Neuron (in vitro differentiated cells): ENCODE results near the gene CDH13.

Source experiments
- H2AFZ ChIP-seq: one replicate; pipeline ENCODE4 v1.6.1; 2013; ENCODE audit warnings: low read depth, mild to moderate bottlenecking, inconsistent platforms, low read length, moderate library complexity
- H3K27me3 ChIP-seq: one replicate; pipeline ENCODE4 v1.6.1; 2013; ENCODE audit warnings: low read length; ENCODE audit not compliant: insufficient read depth
- H3K36me3 ChIP-seq: one replicate; pipeline ENCODE4 v1.6.1; 2013; ENCODE audit warnings: low read length; ENCODE audit not compliant: insufficient read depth
- H3K4me1 ChIP-seq: one replicate; pipeline ENCODE4 v1.6.1; 2013; ENCODE audit warnings: low read length; ENCODE audit not compliant: insufficient read depth
- H3K4me3 ChIP-seq: 2 replicates; pipeline ENCODE4 v1.5.1; 2013; ENCODE audit warnings: mild to moderate bottlenecking, low read length, moderate library complexity
- H3K9me3 ChIP-seq: one replicate; pipeline ENCODE4 v1.6.1; 2013; ENCODE audit warnings: low read length

Gene CDH13

GRCh38 chr16:82848013-82848412 lies 221.2 kb downstream of the CDH13 start:
- Histone ChIP-seq H3K36me3 (no peaks in the 10 kb centered on the region), H3K4me1 (no peaks in the 10 kb centered on the region), H3K9me3 (no peaks in the 10 kb centered on the region), H2AFZ (no peak overlapping the region), H3K4me3 (no peak overlapping the region), H3K27me3 (no peaks in the 10 kb centered on the region)

- no peaks in the 10 kb centered on the region for H3K4me1 ChIP-seq
- no peaks in the 10 kb centered on the region for H3K36me3 ChIP-seq
- no peaks in the 10 kb centered on the region for H3K27me3 ChIP-seq
- no peaks in the 10 kb centered on the region for H3K9me3 ChIP-seq
- no peak overlapping the region for H2AFZ ChIP-seq
- no peak overlapping the region for H3K4me3 ChIP-seq
Measured at GRCh38 chr16:82852388-82853008, 225.7 kb downstream of the CDH13 start.

GRCh38 chr16:82855471-82855870 lies 228.7 kb downstream of the CDH13 start:
- no peak overlapping the region for H3K4me3 ChIP-seq
- no peaks in the 10 kb centered on the region for H3K36me3 ChIP-seq
- H3K4me1 ChIP-seq = no peaks in the 10 kb centered on the region
- no peaks in the 10 kb centered on the region for H3K27me3 ChIP-seq
- no peaks in the 10 kb centered on the region for H3K9me3 ChIP-seq
- no peak overlapping the region for H2AFZ ChIP-seq

- Histone ChIP-seq H3K36me3 (no peaks in the 10 kb centered on the region), H3K4me3 (no peak overlapping the region), H3K9me3 (no peaks in the 10 kb centered on the region), H3K4me1 (no peaks in the 10 kb centered on the region), H2AFZ (no peak overlapping the region), H3K27me3 (no peaks in the 10 kb centered on the region)
Measured at GRCh38 chr16:82857693-82858365, 231.1 kb downstream of the CDH13 start.

- Histone ChIP-seq H3K9me3 (no peaks in the 10 kb centered on the region), H3K4me1 (no peaks in the 10 kb centered on the region), H3K27me3 (no peaks in the 10 kb centered on the region), H2AFZ (no peak overlapping the region), H3K36me3 (no peaks in the 10 kb centered on the region), H3K4me3 (no peak overlapping the region)
Measured at GRCh38 chr16:82859662-82860061, 232.9 kb downstream of the CDH13 start.

GRCh38 chr16:82860071-82860470 lies 233.3 kb downstream of the CDH13 start:
- Histone ChIP-seq H3K27me3 (no peaks in the 10 kb centered on the region), H3K9me3 (no peaks in the 10 kb centered on the region), H3K36me3 (no peaks in the 10 kb centered on the region), H3K4me3 (no peak overlapping the region), H3K4me1 (no peaks in the 10 kb centered on the region), H2AFZ (no peak overlapping the region)

GRCh38 chr16:82862057-82862456 lies 235.3 kb downstream of the CDH13 start:
- no peaks in the 10 kb centered on the region for H3K4me1 ChIP-seq
- no peak overlapping the region for H2AFZ ChIP-seq
- no peak overlapping the region for H3K4me3 ChIP-seq
- H3K9me3 ChIP-seq = peaks cover 2% of the 10 kb centered on the region
- no peaks in the 10 kb centered on the region for H3K27me3 ChIP-seq
- no peaks in the 10 kb centered on the region for H3K36me3 ChIP-seq

- Histone ChIP-seq H3K9me3 (peaks cover 2% of the 10 kb centered on the region), H3K27me3 (no peaks in the 10 kb centered on the region), H2AFZ (no peak overlapping the region), H3K4me3 (no peak overlapping the region), H3K36me3 (no peaks in the 10 kb centered on the region), H3K4me1 (no peaks in the 10 kb centered on the region)
Measured at GRCh38 chr16:82864332-82865040, 237.7 kb downstream of the CDH13 start.

- Histone ChIP-seq H2AFZ (no peak overlapping the region), H3K4me3 (no peak overlapping the region), H3K36me3 (no peaks in the 10 kb centered on the region), H3K27me3 (no peaks in the 10 kb centered on the region), H3K9me3 (peaks cover 2% of the 10 kb centered on the region), H3K4me1 (no peaks in the 10 kb centered on the region)
Measured at GRCh38 chr16:82865412-82865811, 238.6 kb downstream of the CDH13 start.

- H3K4me1 ChIP-seq = no peaks in the 10 kb centered on the region
- no peak overlapping the region for H2AFZ ChIP-seq
- no peaks in the 10 kb centered on the region for H3K36me3 ChIP-seq
- peaks cover 2% of the 10 kb centered on the region for H3K9me3 ChIP-seq
- no peaks in the 10 kb centered on the region for H3K27me3 ChIP-seq
- no peak overlapping the region for H3K4me3 ChIP-seq
Measured at GRCh38 chr16:82867485-82867884, 240.7 kb downstream of the CDH13 start.

- H3K9me3 ChIP-seq = no peaks in the 10 kb centered on the region
- H3K4me1 ChIP-seq = no peaks in the 10 kb centered on the region
- H3K4me3 ChIP-seq = no peak overlapping the region
- H2AFZ ChIP-seq = no peak overlapping the region
- no peaks in the 10 kb centered on the region for H3K36me3 ChIP-seq
- no peaks in the 10 kb centered on the region for H3K27me3 ChIP-seq
Measured at GRCh38 chr16:82874271-82874670, 247.5 kb downstream of the CDH13 start.

- no peaks in the 10 kb centered on the region for H3K4me1 ChIP-seq
- H3K9me3 ChIP-seq = no peaks in the 10 kb centered on the region
- H3K27me3 ChIP-seq = no peaks in the 10 kb centered on the region
- no peak overlapping the region for H3K4me3 ChIP-seq
- H3K36me3 ChIP-seq = no peaks in the 10 kb centered on the region
- H2AFZ ChIP-seq = no peak overlapping the region
Measured at GRCh38 chr16:82874672-82875071, 247.9 kb downstream of the CDH13 start.

- Histone ChIP-seq H3K36me3 (no peaks in the 10 kb centered on the region), H3K9me3 (no peaks in the 10 kb centered on the region), H3K27me3 (no peaks in the 10 kb centered on the region), H2AFZ (no peak overlapping the region), H3K4me3 (no peak overlapping the region), H3K4me1 (peaks cover 9% of the 10 kb centered on the region)
Measured at GRCh38 chr16:82876951-82877350, 250.2 kb downstream of the CDH13 start.
